Stimulated activated CD4-positive, alpha-beta T cell treated with anti-CD3 and anti-CD28 coated beads, Interleukin-1b, Interleukin-23, amount 100 ng/mL, for 48 hours (primary cell): ENCODE measurements around the gene NTRK3.

Experiments used
- DNase-seq: peaks from one replicate; pipeline ENCODE4 v3.0.0-alpha.2; 2020

The NTRK3 gene

GRCh38 chr15:88225461-88225860 is 31.1 kb downstream of the NTRK3 start:
- no peak for DNase-seq

DNA sequence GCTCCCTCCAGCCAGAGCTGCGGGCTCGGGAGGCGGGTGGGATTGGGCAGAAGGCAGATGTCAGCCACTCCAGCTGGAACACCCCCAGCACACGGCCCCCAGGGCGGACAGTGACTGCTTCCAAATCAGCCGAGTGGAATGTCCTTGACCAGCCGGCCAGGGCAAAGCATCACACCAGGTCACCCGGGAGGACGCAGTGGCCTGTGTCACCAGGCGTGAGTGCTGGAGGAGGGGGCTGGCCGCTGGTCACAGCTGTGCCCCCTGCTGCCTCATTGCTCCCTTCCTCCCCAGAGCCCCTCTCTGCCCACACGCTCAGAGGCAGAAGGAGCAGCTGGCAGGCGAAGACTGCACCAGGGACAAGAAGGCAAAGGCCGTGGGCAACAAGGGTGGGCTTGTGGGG is 33.5 kb downstream of the NTRK3 start:
- no peak for DNase-seq

DNA sequence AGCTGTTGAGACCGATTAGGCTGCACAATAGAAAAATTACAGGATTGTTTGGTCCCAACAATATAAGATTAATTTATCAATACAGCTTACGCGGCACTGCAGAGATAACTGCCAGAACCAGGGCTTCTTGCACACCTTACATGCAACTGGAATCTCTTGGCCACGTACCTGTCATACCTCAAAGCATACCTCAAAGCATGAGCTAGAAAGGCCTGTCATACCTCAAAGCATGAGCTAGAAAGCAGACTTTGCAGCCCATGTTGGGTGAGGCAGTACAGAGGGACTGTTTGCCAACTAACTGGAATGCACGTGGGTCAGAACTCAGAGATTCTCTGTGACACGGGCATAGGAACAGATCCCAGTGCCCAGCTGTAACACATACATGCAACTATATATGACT is 34.7 kb downstream of the NTRK3 start:
- no peak for DNase-seq

GRCh38 chr15:88220443-88221335 is 35.9 kb downstream of the NTRK3 start:
- no peak for DNase-seq

- no peak for DNase-seq
Measured at GRCh38 chr15:88219623-88220022, 36.9 kb downstream of the NTRK3 start.

DNA sequence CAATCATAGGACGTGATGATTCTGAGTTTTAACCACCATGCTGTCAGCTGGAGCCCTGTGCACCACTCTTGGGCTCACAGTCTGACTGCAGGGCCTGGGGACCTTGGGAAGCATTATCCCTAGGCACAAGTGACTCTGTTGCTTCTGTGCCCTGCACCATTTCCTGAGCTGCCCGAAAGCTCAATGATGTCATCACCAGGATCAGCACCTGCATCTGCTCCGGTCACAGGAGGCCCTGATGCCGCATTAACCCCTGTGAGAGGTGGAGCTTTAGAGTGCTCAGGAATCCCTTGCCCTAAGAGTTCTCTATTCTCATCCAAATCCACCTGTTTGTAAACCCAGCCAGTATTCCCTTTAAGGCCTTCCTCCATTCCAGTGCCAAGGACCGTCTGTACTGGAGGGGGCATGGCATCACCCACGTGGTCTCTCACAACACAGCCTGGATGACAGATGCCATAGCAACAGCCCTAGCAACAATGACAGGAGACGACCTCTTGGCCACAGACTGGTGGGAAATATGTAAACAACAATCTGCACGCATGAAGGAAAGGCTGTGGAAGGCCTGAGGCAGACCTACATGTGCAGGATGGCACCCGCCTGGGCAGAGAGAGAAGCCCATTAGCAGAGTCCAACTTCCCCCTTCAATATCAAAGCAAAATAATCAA is 37.9 kb downstream of the NTRK3 start:
- no peak for DNase-seq

- no peak for DNase-seq
Measured at GRCh38 chr15:88215066-88215648, 41.4 kb downstream of the NTRK3 start.

DNA sequence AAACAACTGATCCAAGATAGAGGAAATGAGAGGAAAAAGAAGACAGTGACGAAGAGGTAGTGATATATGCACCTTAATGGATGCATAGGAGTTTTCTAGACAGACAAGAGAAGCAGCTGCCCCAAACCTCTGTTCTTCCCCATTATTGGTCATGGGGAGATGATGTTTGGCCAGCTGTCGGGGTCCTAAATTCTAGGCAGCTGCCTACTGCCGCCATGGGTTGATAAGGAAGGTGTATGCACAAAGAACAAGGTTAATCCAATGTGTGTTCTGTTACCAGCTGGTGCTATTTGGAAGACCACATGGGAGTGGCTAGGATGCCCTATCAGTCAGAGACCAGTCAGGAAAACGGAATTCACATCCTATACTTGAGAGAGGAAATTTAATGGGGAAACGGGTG is 47.4 kb downstream of the NTRK3 start:
- no peak for DNase-seq

DNA sequence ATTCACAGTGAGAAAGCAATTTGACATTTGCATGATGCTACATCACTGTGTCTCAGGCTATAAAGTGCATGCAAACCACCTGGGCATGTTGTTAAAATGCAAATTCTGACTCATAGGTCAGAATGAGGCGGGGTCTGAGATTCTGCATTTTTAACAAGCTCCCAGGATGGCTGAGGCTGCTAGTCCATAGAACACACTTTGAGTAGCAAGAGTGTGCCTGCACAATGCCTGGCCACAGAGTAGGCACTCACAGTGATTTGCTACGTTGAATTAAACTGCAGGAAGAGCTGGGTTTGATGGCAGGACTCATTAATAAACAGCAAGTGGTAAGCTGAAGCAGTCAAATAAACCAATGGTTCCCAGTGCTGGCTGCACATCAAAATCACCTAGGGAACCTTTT is 48.1 kb downstream of the NTRK3 start:
- DNase-seq, result no peak

GRCh38 chr15:88207565-88207964 is 49.0 kb downstream of the NTRK3 start:
- no peak for DNase-seq

GRCh38 chr15:88204584-88204983 is 52.0 kb downstream of the NTRK3 start:
- DNase-seq, result no peak

DNA sequence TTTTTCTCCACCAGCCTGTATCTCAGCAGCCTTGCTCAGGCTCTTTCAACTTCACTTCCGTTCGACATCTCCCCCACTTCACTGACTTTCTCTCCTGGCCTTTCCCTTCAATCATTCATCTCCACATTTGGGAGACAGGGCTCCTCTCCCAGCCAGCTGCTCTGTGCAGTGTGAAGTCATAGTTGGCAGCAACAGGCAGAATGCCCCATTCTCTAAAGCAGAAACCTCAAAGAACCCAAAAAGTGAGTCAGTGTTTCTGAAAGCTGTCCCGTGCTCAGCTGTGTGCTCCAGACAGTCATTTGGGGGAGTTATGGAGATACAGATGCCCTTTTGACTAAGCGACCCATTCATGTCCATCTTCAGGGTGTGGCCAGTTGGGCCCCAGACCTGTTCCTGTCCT is 54.3 kb downstream of the NTRK3 start:
- DNase-seq, result no peak

- DNase-seq, result no peak
Measured at GRCh38 chr15:88201207-88201606, 55.3 kb downstream of the NTRK3 start.

DNA sequence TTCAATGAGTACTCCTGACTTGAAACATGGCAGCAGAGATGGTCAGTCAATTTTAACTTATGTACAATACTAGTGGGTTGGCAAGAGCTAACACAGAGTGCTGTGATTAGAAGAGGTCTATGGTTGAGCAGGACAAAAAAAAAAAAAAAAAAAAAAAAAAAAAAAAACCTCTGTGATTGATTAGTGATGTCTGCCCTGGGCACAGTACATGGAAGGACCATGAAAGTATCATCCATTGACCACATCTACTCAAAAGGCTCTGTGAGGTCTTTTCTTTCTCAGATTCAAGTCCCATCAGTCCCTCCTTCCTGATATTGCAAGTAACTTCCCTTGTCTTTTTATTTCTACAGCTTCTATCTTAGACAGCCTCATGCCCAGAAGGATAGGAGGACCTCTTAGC is 59.6 kb downstream of the NTRK3 start:
- DNase-seq, result no peak

DNA sequence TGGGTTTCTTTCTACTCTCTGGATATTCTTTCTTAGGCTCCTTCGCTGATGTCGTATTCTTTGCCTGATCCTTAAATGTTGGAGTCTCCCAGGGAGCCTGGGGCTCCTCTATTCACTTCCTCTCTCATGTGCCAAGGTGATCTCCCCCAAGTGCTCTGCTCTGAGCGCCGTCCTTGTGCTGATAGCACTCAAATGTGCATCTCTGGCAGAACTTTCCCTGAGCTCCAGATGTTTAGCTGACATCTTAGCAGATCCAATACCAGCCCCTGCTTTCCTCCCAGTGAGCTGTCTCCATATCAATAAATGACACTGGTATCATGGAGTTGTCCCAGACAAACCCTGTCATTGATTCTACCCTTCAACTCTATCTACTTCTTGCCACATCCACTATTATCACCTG is 62.4 kb downstream of the NTRK3 start:
- no peak for DNase-seq

DNA sequence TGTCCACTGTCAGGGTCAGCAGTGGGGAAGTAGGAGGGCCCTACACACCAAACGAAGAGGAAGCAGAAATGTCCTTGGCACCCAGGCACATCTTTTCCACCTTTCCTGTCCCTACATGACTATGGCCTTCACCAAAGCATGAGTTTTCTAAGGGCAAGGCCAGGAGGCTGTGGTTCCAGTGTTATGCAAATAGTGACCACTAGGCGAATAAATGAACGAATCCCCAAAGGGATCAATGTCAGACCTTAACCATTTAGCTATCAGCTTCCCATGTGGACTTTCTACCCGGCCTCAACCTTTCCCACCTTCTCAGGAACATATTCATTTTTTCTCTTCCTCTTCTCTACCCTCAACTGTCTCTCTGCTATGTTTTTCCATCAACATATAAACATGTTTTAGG is 63.1 kb downstream of the NTRK3 start:
- DNase-seq, result no peak

GRCh38 chr15:88191812-88192165 is 64.8 kb downstream of the NTRK3 start:
- DNase-seq, result no peak

DNA sequence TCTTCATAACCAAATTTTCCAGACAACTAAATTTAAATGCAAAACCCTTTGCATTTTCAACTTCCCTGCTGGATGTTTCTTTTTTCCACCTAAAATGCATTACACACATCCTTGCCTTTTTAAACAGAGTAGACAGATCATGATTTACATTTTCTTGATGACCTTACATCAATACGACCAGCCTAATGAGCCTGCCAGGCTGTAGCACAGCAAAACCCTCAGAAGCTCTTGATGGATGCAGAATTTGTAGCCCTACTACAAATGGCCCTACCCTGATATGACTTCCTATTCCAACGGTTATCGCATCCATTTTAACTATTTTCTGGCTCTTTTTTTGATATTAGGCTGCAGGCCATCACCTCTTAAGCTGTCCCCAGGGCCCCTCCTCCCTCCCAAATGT is 66.3 kb downstream of the NTRK3 start:
- no peak for DNase-seq

DNA sequence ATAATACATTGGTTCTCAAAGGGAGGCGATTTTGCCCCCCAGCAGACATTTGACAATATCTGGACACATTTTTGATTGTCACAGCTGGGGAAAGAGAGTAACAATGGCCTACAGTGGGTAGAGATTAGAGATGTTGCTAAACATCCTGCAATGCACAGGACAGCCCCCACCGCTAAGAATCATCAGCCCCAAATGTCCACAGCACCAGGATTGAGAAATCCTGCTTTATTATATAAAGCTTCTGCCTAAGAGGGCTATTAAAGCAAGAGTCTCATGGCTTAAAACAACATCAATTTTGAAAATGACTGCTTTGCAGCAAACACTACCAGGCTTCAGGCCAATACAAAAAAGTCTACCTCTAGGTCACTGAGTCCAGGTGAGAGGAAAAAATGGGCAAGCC is 68.2 kb downstream of the NTRK3 start:
- no peak for DNase-seq

DNA sequence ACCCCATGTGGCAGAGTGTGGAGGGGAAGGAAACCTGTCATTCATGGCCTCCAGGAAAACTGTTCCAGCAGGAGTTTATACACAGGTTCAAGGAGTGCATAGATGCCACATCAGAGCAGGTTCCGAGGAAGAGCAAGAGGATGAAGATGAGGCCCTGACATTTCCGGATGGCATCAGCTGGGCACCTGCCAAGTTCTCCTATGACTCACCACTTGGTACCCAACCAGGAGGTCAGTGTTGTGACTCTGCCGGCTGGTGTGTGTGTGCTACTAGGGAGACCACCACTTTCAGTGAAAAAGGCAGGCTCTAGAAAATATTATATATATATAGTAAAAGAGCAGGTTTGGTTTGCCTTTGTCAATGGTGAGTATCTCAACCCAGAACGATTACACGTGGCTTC is 69.3 kb downstream of the NTRK3 start:
- no peak for DNase-seq

GRCh38 chr15:88185584-88185983 is 71.0 kb downstream of the NTRK3 start:
- no peak for DNase-seq

DNA sequence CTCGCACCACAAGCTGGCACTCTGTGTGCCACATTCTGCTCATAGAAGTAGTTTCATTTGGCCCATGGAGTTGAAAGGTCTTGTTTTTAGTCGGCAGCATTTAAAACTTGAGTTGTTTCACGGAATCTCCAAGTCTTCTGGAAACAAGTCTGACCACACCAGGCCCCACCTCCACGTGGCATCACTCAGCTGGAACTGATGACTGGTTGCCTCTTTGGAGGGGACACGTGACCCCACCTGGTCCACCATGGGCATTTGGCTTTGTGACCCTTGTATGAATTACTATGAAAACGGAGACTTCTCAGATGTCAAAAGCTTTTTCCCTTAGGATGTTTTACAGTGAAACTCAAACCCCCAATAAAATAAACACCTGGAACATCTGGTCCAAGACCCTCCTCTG is 74.9 kb downstream of the NTRK3 start:
- DNase-seq, result no peak

GRCh38 chr15:88179562-88179961 is 77.0 kb downstream of the NTRK3 start:
- no peak for DNase-seq

DNA sequence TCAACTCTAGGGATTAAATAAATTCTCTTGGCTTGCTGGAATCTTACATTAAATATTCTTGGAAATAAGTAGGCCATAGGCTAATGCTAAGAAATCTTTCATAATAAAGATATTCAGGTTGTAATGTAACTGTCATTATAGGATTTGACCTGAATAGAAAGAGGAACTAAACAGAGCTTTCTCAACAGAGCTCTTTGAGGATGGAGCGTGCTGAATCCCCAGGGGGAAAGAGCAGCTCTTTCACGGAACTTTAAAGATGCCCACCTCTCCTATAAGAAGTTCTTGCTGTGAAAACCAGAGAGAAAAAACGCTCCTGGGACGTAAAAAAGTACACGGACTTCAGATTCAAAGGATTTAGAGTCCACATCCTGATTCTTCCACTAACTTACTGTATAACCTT is 77.9 kb downstream of the NTRK3 start:
- no peak for DNase-seq
